ENCODE measurements around the gene TGIF2LX.
"Not testable (repeated sequence)": the region's sequence is repeated elsewhere in the genome, so short reads cannot be mapped to it uniquely, and the experiment has no call there.

TGIF2LX gene

GRCh38 chrX:89921665-89922064 is at the start of gene TGIF2LX:
Gene TGIF2LX (plus strand): TSS chrX:89921908. CDS start chrX:89922086, 178 bp downstream.
- H3K4me3 ChIP-seq (ENCODE audit: low read depth, low read length); DNase-seq (ENCODE audit: low read depth): not testable (repeated sequence)

GRCh38 chrX:89922338-89922934 is 728 bp downstream of the TGIF2LX start:
- H3K4me3 ChIP-seq (ENCODE audit: low read depth, low read length); DNase-seq (ENCODE audit: low read depth): not testable (repeated sequence)

- not testable (repeated sequence) for DNase-seq (ENCODE audit: low read depth); H3K4me3 ChIP-seq (ENCODE audit: low read depth, low read length)
Measured at GRCh38 chrX:89943077-89943476, 21.4 kb downstream of the TGIF2LX start.

- not testable (repeated sequence) for DNase-seq (ENCODE audit: low read depth); H3K4me3 ChIP-seq (ENCODE audit: low read depth, low read length)
Measured at GRCh38 chrX:89965588-89965987, 43.9 kb downstream of the TGIF2LX start.
